Measurements from ENCODE around the gene CFDP1.

Gene CFDP1

DNA sequence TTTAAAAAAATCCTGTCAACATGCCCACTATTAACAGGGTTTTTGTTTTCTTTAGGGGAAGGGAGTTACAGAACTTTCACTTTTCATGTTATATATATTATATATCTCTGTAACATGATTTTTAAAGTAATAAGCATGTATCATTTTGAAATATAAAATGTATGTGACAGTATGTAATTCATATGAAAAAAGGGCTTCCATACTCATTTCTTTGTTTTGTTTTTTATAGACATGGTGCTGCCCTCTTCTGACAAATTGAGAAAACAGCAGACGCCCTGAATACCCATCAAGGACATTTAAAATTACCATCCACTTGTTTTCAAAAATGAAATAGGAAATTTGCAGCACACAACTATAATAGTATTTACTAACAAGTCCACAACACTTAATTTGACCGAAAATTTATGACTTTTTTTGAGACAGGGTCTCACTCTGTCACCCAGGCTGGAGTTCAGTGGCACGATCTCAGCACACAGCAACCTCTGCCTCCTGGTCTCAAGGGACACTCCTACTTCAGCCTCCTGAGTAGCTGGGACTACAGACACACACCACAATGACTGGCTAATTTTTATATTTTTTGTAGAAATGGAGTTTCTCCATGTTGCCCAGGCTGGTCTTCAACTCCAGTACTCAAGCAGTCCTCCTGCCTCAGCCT lies 30.4 kb downstream of the CFDP1 start:
- DNase-seq: peak; percentile 58

DNA sequence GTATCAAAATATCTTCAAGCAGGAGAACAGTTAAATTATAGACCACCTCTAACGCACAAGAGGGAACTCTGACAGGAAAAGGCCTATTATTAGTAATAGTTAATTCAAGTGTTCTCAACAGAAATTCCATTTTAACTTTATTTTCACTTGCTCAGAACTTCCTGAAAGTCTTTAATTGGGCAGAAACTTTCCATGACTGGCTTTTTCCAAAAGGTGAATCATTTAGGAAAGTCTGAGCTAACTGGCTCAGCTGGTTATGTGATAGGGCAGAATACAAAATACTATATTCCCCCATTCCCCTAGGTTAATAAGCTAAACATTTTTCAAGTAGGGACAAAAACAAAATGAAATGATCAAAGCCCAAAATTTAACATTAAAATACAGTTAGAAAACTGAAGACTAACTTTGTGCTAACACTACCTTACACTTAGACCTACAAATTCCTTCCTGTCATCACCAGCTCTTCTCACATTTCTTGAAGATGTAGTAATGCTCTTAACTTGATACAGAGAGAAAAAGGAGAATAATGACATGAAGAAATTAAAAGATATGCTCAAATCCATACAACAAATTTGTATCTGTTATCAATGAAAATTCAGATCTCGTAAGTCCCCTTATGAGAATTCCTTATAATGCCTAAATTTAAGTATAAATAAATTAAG lies 31.0 kb downstream of the CFDP1 start:
- peak; percentile 85 for DNase-seq

GRCh38 chr16:75401691-75402090 lies 31.6 kb downstream of the CFDP1 start:
- no peak for DNase-seq

GRCh38 chr16:75398333-75398732 lies 35.0 kb downstream of the CFDP1 start:
- no peak for DNase-seq

DNA sequence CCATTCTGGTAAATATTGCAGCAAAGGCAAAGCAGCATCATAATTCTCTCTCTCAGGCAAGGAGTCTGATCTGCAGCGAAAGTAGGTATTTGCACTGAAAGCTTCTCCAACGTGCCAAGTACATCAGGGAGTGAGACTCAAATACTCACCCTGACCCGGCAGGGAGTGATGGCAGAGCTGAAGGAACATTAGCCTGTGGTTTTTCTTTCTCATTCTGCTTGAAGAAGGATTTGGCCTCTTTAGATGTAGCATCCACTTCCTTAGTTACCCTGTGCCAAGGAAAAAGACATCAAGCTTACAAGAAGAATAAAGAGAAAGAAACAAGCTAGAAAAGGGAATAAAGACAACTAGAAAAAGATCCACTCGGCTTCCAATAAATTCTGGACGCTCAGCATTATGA lies 38.4 kb downstream of the CFDP1 start:
- DNase-seq: no peak

DNA sequence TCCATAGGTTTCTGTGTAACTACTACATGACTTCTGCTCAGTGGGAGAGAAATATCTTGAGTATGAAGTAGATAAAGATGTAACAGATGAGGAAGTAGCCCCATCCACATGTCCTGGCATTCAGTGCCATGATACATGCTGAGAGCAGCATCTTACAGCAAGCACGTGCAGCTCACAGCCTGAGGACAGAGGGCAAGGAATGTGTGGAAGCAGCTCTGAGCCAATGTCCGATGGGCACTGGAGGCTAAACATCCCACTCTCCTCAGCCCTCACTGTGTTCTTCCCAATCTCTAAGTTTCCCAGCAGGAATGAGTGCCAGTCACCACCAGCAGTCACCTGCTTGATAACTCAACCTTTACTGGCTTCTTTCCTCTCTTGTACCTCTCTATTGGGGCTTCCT lies 40.4 kb downstream of the CFDP1 start:
- DNase-seq: no peak

- no peak for DNase-seq
Measured at GRCh38 chr16:75390926-75391653, 42.2 kb downstream of the CFDP1 start.

DNA sequence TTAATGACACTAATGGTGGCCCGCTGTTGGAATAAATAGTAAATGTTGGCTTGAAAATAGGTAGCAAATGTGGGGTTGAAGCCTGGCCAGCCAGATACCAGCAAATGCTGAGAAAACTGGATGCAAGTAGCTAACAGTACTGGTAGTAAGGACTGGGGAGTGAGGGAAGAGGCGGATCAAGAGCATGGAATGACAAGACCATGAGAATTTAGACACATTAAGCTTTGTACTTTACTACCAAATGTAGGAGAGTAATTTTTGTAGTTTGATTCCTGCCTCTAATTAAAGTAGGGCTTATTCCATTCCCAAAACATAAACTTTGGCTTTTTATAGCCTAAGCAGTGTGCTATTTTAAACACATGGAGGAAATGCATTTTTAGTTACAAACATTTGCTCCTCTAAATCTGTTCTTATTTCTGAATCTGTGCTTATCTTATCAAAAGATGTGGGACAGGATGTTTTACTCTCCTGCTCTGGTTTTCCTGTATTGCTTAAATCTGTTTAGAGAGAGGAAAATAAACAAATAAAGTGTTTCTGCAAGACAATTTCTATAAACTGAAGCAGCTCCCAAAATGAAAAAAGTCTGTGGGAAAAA lies 44.1 kb downstream of the CFDP1 start:
- no peak for DNase-seq

GRCh38 chr16:75387951-75388350 lies 45.4 kb downstream of the CFDP1 start:
- no peak for DNase-seq

GRCh38 chr16:75385507-75386152 lies 47.7 kb downstream of the CFDP1 start:
- peak; percentile 88 for DNase-seq

DNA sequence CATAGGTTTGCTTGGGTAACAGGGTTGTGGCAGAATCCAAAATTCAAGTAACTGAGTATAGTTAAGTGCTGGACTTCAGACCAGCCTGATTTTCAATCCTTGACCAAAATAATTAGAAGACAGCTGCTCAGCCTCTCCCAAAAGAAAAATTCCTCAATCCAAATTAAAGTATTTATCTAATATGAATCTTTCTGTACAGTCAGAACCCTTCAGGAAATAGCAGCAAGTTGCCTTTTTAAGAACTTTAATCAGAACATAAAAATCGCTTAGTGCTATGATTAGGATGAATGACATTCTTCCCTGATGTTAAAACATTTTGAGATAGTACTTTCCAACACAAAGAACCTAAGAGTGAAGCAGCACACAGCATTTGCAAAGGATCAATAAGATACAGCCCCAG lies 50.2 kb downstream of the CFDP1 start:
- DNase-seq: no peak

- DNase-seq: no peak
Measured at GRCh38 chr16:75382611-75383010, 50.7 kb downstream of the CFDP1 start.

GRCh38 chr16:75380870-75381269 lies 52.4 kb downstream of the CFDP1 start:
- DNase-seq: peak; percentile 49

- no peak for DNase-seq
Measured at GRCh38 chr16:75379911-75380847, 53.1 kb downstream of the CFDP1 start.

GRCh38 chr16:75379339-75379738 lies 54.0 kb downstream of the CFDP1 start:
- peak; percentile 33 for DNase-seq

DNA sequence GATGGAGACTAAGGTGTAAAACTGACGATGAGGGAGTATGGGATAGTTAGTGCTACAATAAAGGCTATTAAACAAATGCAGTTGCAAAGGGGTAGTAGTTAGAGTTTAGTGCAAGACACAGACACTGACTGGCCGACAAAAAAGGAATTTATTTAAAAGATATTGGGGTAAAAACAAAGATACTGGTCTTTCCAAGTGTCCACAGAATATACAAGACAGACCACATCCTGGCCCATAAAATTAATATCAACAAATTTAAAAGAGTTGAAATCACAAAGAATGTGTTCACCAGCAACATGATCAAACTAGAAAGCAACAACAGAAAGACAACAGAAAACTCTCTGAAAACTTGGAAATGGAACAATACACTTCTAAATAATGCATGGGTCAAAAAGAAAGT lies 54.7 kb downstream of the CFDP1 start:
- no peak for DNase-seq

DNA sequence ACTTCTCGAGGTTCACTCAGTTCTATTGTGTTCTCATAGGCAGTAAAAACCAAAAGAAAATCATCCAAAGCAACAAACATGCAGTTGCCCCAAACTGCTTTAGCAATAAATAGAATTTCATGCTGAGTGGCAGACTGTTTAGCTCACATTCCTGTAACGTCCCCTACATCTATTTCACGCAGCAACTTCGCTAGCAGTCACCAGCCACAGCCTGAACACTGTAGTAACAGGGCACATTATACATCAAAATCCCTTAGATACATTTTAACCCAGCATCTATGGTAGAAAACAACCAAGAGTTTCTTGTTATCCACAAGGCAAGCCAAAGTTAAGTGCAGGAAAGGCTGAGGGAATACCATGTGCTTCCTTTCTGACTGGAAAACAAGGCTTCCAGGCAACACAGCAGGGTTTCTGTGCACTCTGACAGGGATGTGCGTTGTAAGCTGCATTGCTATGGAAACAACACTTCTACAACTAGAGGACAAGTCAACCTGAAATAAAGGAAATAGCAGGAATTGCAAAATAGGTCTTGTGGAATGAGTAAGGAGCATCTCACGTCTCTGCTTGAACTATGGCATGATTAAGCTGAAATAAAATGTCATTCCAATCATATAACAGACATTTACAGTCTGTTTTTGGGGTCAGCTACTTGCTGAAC lies 55.4 kb downstream of the CFDP1 start:
- DNase-seq: peak; percentile 97

DNA sequence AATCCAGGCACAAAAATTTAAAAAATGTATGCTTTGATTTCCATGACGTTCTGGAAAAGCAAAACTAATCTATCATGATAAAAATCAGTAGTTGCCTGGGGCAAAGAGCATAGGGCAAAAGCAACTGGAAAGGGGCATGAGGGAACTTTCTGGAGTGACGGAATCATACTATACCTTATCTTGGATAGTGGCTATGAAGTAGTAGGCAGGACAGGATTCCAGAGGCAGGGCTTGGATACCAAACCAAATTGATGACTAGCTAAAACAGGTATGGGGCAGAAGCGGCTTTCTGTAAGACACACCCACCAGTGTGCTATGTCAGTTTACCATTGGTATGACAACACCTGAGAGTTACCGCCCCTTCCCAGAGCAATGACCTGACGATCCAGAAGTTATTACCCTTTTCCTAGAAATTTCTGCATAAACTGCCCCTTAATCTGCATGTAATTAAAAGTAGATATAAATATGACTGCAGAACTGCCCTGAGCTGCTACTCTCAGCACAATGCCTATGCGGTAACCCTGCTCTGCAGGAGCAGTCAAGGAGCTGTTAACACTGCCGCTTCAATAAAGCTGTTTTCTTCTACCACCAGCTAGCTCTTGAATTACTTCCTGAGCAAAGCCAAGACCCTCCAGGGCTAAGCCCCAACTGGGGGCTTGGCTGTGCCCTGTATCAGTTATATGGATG lies 56.7 kb downstream of the CFDP1 start:
- DNase-seq: no peak

GRCh38 chr16:75374388-75374787 lies 58.9 kb downstream of the CFDP1 start:
- no peak for DNase-seq

GRCh38 chr16:75372236-75372856 lies 61.0 kb downstream of the CFDP1 start:
- no peak for DNase-seq
